ENCODE measurements around the gene UBXN4. TPM values are rescaled to one million over a fixed set of nuclear protein-coding genes. Genes with fewer than 3 reads are reported as not detected.

Gene UBXN4
- total RNA-seq, 1 donor from 2014 or later = 68.8 TPM

Other genes starting within 250 kb of the UBXN4 start
- gene ZRANB3, start 210.6 kb upstream of the UBXN4 start, total RNA-seq = 5.1 and 8.7 TPM in 2 replicates
- 6.6 and 8.6 TPM in 2 replicates for gene R3HDM1, start 210.4 kb upstream of the UBXN4 start, total RNA-seq
- gene LCT, start 95.3 kb downstream of the UBXN4 start, total RNA-seq = not detected in 2 replicates
- 28.6 and 41.4 TPM in 2 replicates for gene MCM6, start 134.6 kb downstream of the UBXN4 start, total RNA-seq
- gene DARS1, start 243.8 kb downstream of the UBXN4 start, total RNA-seq = 64.5 and 65.0 TPM in 2 replicates